ENCODE data around the gene CASZ1. TPM values are rescaled to one million over a fixed set of nuclear protein-coding genes. Genes with fewer than 3 reads are reported as not detected.

The CASZ1 gene
- total and polyA plus RNA-seq, 2 donors (not counting 1 experiment from before 2014, with no cell fraction given): 0.34 to 0.50 TPM

DNA sequence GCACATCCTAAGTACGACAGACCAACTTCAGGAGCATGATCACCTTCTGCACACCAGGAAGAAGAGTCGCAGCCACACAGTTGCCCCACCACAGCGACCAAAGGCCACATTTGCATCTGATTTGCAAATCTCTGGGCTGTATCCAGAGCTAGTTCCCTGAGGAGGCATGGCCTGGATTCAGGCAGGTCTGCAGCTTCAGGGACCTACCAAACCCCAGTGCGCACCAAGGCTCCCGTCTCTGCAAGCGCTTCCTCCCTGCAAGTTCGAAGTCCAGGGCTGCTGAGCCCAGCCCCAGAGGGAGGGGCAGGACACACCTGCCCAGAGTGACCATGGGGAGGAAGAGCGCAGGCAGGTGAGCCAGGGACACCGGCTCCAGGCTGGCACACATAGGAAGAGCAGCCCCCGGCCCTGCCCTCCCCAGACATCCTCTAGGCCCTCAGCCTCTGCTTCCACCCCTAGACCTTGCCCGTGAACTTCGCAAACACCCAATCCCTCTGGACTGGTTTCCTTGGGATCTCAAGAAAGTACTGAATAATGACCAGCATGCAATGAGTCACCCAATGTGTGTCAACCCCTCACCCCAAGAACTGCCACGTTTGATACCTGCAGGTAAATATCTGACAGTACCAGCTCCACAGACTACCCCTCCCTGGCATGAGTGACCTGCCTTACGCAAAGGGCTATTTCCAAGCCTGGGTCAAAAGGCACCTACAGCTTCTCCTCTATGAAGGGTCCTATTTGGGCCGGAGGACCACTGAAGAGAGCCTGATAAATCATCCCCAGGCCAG is 36.8 kb downstream of the CASZ1 start:
- no peaks in the 10 kb centered on the region for H3K4me1 ChIP-seq (ENCODE audit: control insufficient read depth, extremely low read depth, insufficient read depth, low read length)
- no peak overlapping the region for H3K4me2 ChIP-seq (ENCODE audit: extremely low read depth, insufficient read depth, low read length)
- no peaks in the 10 kb centered on the region for H3K79me2 ChIP-seq (ENCODE audit: control insufficient read depth, insufficient read depth, low read length)
- peaks cover 4% of the 10 kb centered on the region for H3K27me3 ChIP-seq (ENCODE audit: control insufficient read depth, insufficient read depth, low read length)
- no peak overlapping the region for H2AFZ ChIP-seq (ENCODE audit: low read length)
- H3K4me3 ChIP-seq (replicated peaks in 1 of 4; ENCODE audit: control extremely low read depth in 1 of 4, insufficient read depth in 1 of 4, low read depth in 3 of 4, low read length in 4 of 4): no peak overlapping the region
- H3K9me3 ChIP-seq (ENCODE audit: control insufficient read depth, insufficient read depth, low read depth, low read length): no peaks in the 10 kb centered on the region
- H4K20me1 ChIP-seq (ENCODE audit: control insufficient read depth, extremely low read depth, insufficient read depth, low read length): no peaks in the 10 kb centered on the region
- DNase-seq (ENCODE audit: low read depth in 2 of 2): no peak
- TF ChIP-seq, protein P1, sequence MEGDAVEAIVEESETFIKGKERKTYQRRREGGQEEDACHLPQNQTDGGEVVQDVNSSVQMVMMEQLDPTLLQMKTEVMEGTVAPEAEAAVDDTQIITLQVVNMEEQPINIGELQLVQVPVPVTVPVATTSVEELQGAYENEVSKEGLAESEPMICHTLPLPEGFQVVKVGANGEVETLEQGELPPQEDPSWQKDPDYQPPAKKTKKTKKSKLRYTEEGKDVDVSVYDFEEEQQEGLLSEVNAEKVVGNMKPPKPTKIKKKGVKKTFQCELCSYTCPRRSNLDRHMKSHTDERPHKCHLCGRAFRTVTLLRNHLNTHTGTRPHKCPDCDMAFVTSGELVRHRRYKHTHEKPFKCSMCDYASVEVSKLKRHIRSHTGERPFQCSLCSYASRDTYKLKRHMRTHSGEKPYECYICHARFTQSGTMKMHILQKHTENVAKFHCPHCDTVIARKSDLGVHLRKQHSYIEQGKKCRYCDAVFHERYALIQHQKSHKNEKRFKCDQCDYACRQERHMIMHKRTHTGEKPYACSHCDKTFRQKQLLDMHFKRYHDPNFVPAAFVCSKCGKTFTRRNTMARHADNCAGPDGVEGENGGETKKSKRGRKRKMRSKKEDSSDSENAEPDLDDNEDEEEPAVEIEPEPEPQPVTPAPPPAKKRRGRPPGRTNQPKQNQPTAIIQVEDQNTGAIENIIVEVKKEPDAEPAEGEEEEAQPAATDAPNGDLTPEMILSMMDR (conservative IDR thresholded peaks at IDR 0.05 in 1 of 2, IDR thresholded peaks at IDR 0.05 in 1 of 2; ENCODE audit: low read depth in 1 of 2, low read length in 2 of 2): no peak
- no peak for TF ChIP-seq EZH2 (IDR thresholded peaks at IDR 0.05; ENCODE audit: low read length, missing control alignments)
- H3K27ac ChIP-seq (ENCODE audit: insufficient read depth, low read length): no peak overlapping the region
- H3K36me3 ChIP-seq (ENCODE audit: control insufficient read depth, insufficient read depth, low read length): no peaks in the 10 kb centered on the region
- H3K9ac ChIP-seq (ENCODE audit: insufficient read depth, low read length): no peak overlapping the region

DNA sequence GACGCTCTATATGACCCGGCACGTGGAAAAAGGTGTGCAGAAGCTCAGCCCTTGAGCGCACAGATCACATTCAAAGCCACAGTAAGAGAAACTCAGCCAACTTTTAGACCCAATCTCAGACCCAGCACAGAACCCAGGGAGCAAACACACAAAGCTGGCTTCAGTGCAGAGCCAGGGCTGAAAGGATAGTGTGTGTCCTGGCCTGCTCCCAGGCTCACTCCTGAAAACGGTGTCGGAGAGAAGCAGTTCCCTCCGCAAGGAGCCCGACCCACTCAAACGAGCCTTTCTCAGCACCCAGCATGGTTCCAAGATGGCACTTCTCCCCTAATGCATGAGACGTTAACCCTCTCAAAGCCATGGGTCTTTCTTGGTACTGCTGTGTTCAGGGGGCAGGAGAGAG is 39.6 kb downstream of the CASZ1 start:
- Histone ChIP-seq H3K27ac (ENCODE audit: insufficient read depth, low read length) (no peak overlapping the region), H3K4me3 (replicated peaks in 1 of 4; ENCODE audit: control extremely low read depth in 1 of 4, insufficient read depth in 1 of 4, low read depth in 3 of 4, low read length in 4 of 4) (no peak overlapping the region), H4K20me1 (ENCODE audit: control insufficient read depth, extremely low read depth, insufficient read depth, low read length) (no peaks in the 10 kb centered on the region), H3K27me3 (ENCODE audit: control insufficient read depth, insufficient read depth, low read length) (peaks cover 4% of the 10 kb centered on the region), H3K4me2 (ENCODE audit: extremely low read depth, insufficient read depth, low read length) (no peak overlapping the region), H3K36me3 (ENCODE audit: control insufficient read depth, insufficient read depth, low read length) (no peaks in the 10 kb centered on the region), H3K79me2 (ENCODE audit: control insufficient read depth, insufficient read depth, low read length) (no peaks in the 10 kb centered on the region), H3K9ac (ENCODE audit: insufficient read depth, low read length) (no peak overlapping the region), H3K9me3 (ENCODE audit: control insufficient read depth, insufficient read depth, low read depth, low read length) (no peaks in the 10 kb centered on the region), H2AFZ (ENCODE audit: low read length) (no peak overlapping the region), H3K4me1 (ENCODE audit: control insufficient read depth, extremely low read depth, insufficient read depth, low read length) (no peaks in the 10 kb centered on the region)
- no peak for TF ChIP-seq EZH2 (IDR thresholded peaks at IDR 0.05; ENCODE audit: low read length, missing control alignments)
- TF ChIP-seq, protein P1 (conservative IDR thresholded peaks at IDR 0.05 in 1 of 2, IDR thresholded peaks at IDR 0.05 in 1 of 2; ENCODE audit: low read depth in 1 of 2, low read length in 2 of 2): no peak
- no peak for DNase-seq (ENCODE audit: low read depth in 2 of 2)

DNA sequence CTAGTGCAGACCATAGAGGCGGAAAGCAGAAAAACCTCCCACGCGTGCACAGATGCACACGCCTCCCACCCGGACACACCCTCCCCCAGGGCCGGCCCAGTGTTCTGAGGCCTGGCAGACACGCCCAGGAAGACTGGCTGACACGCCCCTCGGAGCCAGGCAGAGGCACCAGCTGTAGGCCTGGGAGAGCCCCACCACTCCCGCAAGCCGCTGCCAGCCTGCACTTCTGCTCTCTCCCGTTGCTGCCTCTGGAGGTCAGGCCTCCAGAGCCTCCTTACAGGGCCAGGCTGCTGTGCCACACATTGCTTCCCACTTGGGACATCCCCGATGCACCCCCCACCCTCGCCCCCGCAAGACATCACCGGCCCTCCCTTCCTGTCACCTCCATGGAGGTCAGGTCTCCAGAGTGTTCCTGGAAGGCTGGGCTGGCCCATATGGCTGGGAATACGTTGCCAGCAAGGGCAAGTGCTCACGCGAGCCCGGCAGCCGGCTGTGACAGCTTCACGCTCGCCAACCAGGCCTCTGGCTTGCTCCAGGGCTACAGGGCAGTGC is 40.4 kb downstream of the CASZ1 start:
- no peak overlapping the region for H2AFZ ChIP-seq (ENCODE audit: low read length)
- H4K20me1 ChIP-seq (ENCODE audit: control insufficient read depth, extremely low read depth, insufficient read depth, low read length): no peaks in the 10 kb centered on the region
- peak; percentile 6 to 8 for DNase-seq (ENCODE audit: low read depth in 2 of 2)
- peaks cover 4% of the 10 kb centered on the region for H3K27me3 ChIP-seq (ENCODE audit: control insufficient read depth, insufficient read depth, low read length)
- H3K9ac ChIP-seq (ENCODE audit: insufficient read depth, low read length): no peak overlapping the region
- H3K4me1 ChIP-seq (ENCODE audit: control insufficient read depth, extremely low read depth, insufficient read depth, low read length): no peaks in the 10 kb centered on the region
- H3K4me3 ChIP-seq (replicated peaks in 1 of 4; ENCODE audit: control extremely low read depth in 1 of 4, insufficient read depth in 1 of 4, low read depth in 3 of 4, low read length in 4 of 4): no peak overlapping the region
- H3K9me3 ChIP-seq (ENCODE audit: control insufficient read depth, insufficient read depth, low read depth, low read length): no peaks in the 10 kb centered on the region
- no peak overlapping the region for H3K27ac ChIP-seq (ENCODE audit: insufficient read depth, low read length)
- TF ChIP-seq, protein P1 (conservative IDR thresholded peaks at IDR 0.05 in 1 of 2, IDR thresholded peaks at IDR 0.05 in 1 of 2; ENCODE audit: low read depth in 1 of 2, low read length in 2 of 2): no peak
- TF ChIP-seq EZH2 (IDR thresholded peaks at IDR 0.05; ENCODE audit: low read length, missing control alignments): no peak
- no peaks in the 10 kb centered on the region for H3K79me2 ChIP-seq (ENCODE audit: control insufficient read depth, insufficient read depth, low read length)
- no peak overlapping the region for H3K4me2 ChIP-seq (ENCODE audit: extremely low read depth, insufficient read depth, low read length)
- H3K36me3 ChIP-seq (ENCODE audit: control insufficient read depth, insufficient read depth, low read length): no peaks in the 10 kb centered on the region
